ENCODE measurements around the gene OR6T1.

Gene OR6T1, protein sequence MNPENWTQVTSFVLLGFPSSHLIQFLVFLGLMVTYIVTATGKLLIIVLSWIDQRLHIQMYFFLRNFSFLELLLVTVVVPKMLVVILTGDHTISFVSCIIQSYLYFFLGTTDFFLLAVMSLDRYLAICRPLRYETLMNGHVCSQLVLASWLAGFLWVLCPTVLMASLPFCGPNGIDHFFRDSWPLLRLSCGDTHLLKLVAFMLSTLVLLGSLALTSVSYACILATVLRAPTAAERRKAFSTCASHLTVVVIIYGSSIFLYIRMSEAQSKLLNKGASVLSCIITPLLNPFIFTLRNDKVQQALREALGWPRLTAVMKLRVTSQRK

DNA sequence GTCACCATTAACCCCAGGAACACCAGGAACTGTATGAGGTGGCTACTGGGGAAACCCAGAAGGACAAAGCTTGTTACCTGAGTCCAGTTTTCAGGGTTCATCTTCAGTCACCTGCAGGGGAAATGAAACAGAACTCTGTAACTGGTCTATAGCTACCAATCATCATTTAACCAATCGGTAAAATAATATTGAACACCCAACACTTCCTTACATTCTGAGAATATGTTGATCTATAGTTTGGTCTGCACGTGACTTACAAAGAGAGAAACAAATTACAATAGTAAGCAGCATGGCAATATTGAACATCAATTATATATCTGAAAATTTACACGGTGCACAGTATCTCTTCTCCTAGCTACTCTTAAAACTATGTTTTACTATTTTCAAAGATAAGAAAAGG is at the start of gene OR6T1:
OR6T1 (minus strand) TSS at position 101 of the 400 bp plus-strand sequence; CDS start at position 101, 0 bp downstream.
- no peak for DNase-seq

DNA sequence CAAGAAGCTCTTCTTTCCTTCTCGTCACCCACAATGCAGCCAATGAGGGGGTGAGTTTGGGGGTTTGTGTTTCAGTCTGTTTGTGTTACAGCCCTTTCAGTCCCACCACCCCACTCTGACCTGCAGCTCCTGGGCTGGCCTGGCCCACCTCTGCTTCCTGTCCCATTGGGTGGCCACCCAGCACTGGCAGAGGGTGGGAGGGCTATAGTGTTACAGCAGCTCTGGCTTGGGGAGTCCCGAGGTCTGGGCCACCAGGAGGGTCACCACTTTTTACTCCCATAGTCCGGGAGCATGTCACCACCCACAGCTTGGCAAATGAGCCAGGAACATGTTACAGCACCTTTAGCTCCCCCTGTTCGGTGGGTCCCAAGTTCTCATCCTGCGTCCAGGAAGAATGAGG is 35.7 kb upstream of the OR6T1 start:
- DNase-seq = no peak

DNA sequence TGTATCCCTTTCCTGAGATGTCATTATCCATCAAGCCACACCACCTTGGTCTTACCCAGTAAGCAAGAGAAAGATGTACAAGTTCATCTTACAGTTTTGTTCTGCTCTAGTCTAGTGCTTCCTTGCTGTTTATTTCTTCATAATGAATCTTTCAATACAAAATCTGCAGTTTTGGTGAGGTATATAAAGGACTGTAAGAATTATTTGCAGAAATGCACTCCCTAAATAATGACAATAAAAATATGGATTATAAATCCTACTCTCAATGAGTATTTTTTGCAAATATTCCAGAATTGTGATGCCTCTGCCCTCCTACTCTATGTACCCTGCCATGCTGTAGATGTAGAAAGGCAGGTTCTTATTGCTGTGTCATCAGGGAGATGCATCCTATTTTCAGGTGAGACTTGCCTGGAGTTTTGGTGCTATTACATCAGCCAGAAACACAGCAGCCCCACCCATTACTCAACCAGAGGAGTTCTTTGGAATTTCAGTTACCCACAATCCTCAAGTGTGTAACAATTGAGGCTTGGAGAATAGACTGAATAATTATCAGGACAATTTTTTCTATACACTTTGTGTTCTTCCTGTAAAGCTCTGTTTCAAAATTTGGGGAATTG is 34.2 kb upstream of the OR6T1 start, which contains the start of gene OR10S1:
OR10S1 (minus strand) TSS at position 51 of the 617 bp plus-strand sequence. CDS start 117 bp downstream, outside the sequence.
- no peak for DNase-seq

DNA sequence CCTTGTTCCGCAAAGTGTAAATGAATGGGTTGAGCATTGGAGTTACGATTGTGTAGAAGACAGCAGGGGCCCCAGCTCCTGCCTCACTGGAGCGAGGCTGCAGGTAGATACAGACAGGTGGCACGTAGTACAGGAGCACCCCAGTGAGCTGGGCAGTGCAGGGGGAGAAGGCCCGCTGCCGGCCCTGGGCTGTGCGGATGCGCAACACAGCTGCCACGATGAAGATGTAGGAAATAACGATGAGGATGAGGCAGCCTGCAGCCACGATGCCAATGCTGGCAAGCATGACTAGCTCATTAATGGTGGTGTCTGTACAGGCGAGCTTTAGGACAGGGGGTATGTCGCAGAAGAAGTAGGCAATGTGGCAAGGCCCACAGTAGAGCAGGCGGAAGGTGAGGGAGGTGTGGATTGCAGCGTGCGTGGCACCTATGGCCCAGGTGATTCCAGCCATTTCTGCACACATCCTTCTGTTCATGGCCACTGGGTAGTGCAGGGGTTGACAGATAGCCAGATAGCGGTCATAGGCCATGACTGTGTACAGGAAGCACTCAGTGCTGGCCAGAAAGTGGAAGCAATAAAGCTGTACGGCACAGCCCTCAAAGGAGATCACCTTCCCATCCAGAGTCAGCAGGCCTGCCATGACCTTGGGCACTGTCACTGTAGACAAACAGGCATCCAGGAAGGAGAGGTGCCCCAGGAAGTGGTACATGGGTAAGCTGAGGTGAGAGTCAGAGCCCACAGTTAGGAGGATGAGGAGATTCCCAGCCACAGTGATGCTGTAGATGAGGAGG is 33.3 kb upstream of the OR6T1 start:
- no peak for DNase-seq

DNA sequence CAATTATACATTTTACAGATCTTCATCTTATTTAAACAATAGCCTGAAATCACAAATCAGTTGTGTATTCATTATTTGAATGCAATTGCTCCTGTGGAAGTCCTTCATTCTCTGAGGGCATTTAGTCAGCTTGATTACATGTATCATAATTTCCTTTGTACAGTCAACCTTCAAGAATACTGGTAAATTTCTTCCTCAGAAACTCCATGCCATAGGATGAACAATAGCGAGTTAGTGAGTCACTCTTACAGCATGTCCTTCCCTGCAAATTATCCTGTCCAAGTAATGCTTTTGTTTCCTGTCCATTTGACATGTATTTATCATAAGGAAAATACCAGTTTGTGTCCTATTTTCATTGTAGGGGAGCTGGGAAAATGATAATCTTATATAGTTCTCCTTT is 30.2 kb upstream of the OR6T1 start:
- DNase-seq = no peak

DNA sequence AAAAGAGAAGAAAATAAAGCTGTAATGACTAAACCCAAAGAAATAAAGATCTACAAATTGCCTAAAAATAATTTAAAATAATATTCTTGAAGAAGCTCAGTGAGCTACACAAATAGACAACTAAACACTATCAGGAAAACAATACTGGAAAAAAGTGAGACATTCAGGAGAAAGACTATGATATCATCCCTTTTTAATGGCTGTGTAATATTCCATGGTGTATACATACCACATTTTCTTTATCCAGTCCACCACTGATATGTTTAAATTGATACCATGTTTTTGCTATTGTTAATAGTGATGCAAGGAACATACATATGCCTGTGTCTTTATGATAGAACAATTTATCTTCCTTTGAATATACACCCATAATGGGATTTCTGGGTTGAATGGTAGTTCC is 13.1 kb upstream of the OR6T1 start:
- no peak for DNase-seq

DNA sequence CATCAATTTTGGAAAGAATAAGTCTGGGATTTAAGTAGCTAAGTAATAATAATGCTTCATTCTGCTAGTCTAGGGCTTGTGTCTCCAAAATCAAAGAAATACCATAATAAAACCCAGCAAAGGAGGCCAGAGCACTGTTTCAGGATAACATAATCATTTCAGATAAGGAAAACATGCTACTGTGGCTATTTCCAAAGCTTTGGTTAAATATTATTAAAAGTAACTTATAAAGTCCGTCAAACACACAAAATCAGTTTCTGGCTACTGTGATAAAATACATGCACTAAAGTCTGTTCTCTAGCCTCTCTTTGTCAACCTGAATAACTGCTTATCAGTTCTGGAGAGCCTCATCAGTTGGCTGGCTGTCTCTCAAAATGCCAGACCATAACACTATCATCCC is 1.5 kb upstream of the OR6T1 start:
- DNase-seq = no peak

DNA sequence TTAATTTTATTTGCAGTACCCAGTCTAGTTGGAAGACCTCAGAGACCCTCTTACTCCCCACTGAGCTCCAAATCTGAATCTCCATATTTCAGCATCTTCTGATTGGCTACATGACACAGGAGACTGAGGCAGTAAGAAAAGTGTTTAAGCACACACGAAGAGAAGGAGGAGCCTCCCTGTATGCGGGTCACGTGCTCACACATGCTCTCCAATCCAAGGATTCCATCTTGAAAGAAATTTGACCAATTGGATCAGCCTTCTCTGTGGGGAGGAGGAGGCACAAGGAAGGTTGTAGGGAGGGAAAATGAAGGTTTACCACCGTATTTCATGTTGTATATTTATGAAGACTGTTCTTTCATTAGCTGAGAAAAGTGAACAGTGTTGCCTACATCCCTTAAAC is 1.2 kb downstream of the OR6T1 start:
- no peak for DNase-seq

DNA sequence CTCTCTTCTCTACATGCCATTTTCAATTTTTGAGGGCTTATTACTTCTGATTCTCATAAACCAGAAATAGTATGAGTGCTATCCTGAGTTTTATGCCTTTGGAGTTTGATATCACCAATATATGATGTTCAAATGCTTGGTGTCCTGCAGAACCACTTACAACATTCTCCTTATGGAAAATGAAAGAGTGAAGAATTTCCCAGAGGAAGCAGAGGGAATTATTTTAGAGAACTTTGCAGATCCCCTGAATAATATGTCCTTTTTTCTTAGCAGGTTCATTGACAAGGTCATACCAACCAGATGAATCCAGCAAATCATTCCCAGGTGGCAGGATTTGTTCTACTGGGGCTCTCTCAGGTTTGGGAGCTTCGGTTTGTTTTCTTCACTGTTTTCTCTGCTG is 4.3 kb downstream of the OR6T1 start, which contains the start of gene OR4D5:
OR4D5 (plus strand) TSS at position 301 of the 400 bp plus-strand sequence; CDS start at position 301, 0 bp downstream.
- DNase-seq = no peak

DNA sequence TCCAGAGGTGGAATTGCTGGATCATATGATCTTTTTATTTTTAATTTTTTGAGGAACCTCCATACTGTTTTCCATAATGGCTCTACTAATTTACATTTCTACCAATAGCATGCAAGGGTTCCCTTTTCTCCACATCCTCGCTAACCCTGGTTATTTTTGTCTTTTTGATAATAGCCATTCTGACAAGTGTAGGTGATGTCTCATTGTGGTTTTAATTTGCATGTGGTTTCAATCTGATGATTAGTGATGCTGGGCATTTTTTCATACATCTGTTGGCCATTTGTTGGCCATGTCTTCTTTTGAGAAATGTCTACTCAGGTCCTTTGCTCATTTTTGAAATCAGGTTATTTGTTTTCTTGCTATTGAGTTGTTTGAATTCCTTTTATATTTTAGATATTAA is 19.6 kb downstream of the OR6T1 start:
- no peak for DNase-seq

DNA sequence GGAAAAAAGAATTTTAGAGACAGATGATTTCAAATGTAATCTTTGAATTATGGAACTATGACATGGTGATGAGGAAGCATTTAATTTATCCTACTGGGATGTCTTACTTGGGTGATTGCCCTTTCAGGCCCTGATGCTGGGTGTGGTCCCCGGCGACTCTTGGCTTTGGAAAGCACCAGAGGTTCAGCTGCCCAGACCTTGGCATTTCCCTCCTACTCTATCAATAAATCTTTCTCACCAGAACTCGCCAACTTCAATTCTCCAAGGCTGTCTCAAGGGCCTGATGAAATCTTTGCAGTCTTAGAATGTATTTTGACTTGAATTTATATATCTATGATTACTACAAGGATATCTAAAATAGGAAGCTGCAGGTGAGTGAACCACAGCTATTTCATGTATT is 22.7 kb downstream of the OR6T1 start:
- no peak for DNase-seq

DNA sequence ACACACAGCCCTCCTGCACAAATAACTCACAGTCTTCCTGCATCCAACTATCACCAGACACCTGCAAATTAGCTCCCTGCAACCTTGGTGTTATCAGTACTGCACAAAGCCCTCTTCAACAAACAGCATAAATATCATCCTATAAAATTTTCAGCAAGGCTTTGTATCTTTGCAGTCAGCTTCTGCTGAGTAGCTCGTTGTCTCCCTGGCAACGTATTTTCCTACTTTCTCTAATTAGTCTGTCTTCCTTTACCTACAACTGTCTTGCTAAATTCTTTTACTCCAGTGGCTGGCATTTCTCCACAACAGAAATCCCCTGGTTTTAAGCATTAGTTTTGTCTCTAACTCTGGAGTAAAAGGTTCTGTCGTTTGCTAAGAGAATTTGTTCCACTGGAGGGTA is 37.8 kb downstream of the OR6T1 start:
- no peak for DNase-seq

DNA sequence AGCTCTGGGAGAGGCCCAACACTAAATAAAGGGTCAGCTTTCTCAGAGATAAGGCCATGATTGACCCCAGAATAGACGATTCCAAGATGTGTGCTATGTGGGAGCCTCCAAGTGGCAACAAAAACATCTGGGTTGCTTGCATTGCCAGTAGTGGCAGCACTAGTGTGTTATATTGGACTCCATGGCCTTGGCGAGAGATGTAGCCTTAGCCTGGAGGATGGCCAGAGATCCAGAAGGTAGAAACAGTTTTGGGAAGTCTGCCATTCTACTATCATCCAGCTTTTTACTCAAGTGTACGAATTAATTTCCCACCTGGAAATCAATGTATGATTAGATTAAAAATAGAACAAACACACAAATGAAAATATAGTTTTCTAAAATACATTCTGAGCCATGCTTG is 38.7 kb downstream of the OR6T1 start:
- no peak for DNase-seq

DNA sequence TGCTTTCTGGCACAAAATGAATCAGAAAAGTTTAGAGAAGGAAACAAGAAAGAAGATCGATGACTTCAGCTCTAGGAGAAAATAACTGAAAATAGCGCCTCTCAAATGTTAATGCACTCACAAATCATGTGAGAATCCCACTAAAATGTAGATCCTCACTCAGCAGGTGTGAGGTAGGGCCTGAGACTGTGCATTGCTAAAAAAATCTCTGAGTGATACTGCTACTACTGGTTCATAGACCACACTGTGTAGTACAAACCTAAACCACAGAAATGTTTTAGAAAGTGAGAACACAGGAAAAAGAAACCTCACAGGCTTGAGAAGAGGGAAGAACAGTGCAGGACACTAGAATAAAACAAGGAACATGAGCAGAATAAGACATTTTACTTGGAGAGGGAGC is 39.7 kb downstream of the OR6T1 start:
- no peak for DNase-seq

DNA sequence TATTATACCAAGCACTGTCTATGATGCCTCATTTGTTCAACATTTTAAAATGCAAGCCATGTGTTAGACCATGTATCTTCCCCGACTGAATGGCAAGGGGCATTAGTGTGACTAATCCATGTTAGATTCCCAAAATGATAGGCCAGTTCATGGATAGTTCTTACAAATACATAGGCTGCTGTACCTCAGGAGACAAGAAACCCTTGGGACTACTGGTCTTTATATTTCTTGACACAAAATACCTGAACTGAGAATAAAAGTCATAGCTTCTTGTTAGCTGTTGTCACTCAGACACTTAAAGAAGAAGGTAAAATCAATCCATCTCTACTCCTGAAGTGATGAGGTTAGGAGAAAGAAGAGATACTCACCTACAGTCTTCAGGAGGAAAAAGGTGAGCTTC is 41.8 kb downstream of the OR6T1 start, which contains the start of gene OR8D4:
OR8D4 (plus strand) TSS at position 301 of the 400 bp plus-strand sequence. CDS start 4,265 bp downstream, outside the sequence.
- no peak for DNase-seq

DNA sequence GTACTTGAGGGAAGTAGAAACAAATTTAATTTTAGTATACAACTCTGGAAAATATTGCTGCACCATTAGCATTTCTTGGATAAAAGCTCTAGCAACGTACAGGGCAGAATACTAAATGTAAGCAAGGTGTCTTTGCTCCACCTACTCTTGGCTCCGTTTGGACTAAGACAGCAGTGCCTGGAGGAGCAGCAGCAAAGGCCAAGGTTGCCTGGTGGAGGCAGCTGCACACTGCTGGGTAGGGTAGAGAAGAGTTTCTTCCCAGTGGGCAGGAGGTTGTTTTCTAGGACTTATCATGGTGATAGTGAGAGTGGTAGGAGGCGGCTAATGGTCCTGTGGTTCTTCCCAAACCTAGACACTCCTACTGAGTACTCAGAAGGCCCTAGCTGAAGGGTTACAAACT is 43.8 kb downstream of the OR6T1 start:
- no peak for DNase-seq
